Uterus (tissue), 4 donors: Measurements from ENCODE around the gene PTPRC. TPM values are rescaled to one million over a fixed set of nuclear protein-coding genes. Genes with fewer than 3 reads are reported as not detected.

ENCODE experiments used
- DNase-seq, 2 donors: peaks; one replicate each; pipeline ENCODE4 v3.0.0-alpha.2; 2019 to 2020
- H3K27ac ChIP-seq, 2 donors: fragments of 200-600 bp; sonication (generic); 1 replicate in 1 of 2; 2 replicates in 1 of 2; pipeline ENCODE4 v1.5.1; 2016 to 2018
- H3K27me3 ChIP-seq, 2 donors: fragments of 200-600 bp; sonication (generic); one replicate each; pipeline ENCODE4 v1.5.1; 2018 to 2019; ENCODE audit warnings: control low read depth in 1 of 2
- H3K36me3 ChIP-seq, 2 donors: fragments of 200-600 bp; sonication (generic); one replicate each; pipeline ENCODE4 v1.5.1; 2019; ENCODE audit warnings: control low read depth in 1 of 2
- H3K4me1 ChIP-seq, 2 donors: fragments of 200-600 bp; sonication (generic); one replicate each; pipeline ENCODE4 v1.5.1; 2018 to 2019; ENCODE audit warnings: control low read depth in 1 of 2
- H3K4me3 ChIP-seq, 2 donors: fragments of 200-600 bp; sonication (generic); 1 replicate in 1 of 2; 2 replicates in 1 of 2; pipeline ENCODE4 v1.5.1; 2018 to 2019; ENCODE audit warnings: mild to moderate bottlenecking in 1 of 2
- H3K9me3 ChIP-seq, 2 donors: fragments of 200-600 bp; sonication (generic); one replicate each; pipeline ENCODE4 v1.5.1; 2019; ENCODE audit warnings: control low read depth in 1 of 2
- CTCF ChIP-seq, 4 experiments: fragments of 200-600 bp in 2 of 4; fragments of 450-650 bp in 2 of 4; sonication (generic) in 2 of 4; IDR thresholded peaks; one replicate each; pipeline ENCODE4 v1.5.1; 2016 to 2019; ENCODE audit warnings: antibody characterized with exemption in 4 of 4, mild to moderate bottlenecking in 2 of 4, moderate library complexity in 1 of 4
- POLR2A ChIP-seq, 2 donors: fragments of 450-650 bp; IDR thresholded peaks; one replicate each; pipeline ENCODE4 v1.6.1; 2016; ENCODE audit warnings: antibody characterized with exemption in 2 of 2, mild to moderate bottlenecking in 1 of 2, moderate library complexity in 1 of 2
- intact Hi-C: fragments of 100-400 bp; cut with DNase I; formaldehyde crosslinking; loops from one replicate; pipeline ENCODE4 v1.15.1; 2023; ENCODE audit warnings: low total_unique reads
- total RNA-seq, 4 donors: library from RNA; depleted of rRNA in 3 of 4; stranded (reverse); fragments of >200 nt in 3 of 4; gene quantifications; one replicate each; pipeline versions ENCODE4 v1.1.0 to v1.2.4, GENCODE V29; 2014 to 2023
- donor health status: DM: yes; HTN: yes; CAD: no.

PTPRC gene
- total RNA-seq, 4 donors from 2014 or later: 12.7 to 28.7 (median 16.3) TPM

GRCh38 chr1:198632007-198632406 is 6.8 kb upstream of the PTPRC start:
- Histone ChIP-seq H3K27me3 (no peaks in the 10 kb centered on the region), H3K9me3 (no peaks in the 10 kb centered on the region), H3K4me1 (no peaks in the 10 kb centered on the region), H3K27ac (no peak overlapping the region), H3K36me3 (no peaks in the 10 kb centered on the region), H3K4me3 (no peak overlapping the region)
- no peak for TF ChIP-seq CTCF (IDR thresholded peaks at IDR 0.05)
- intact Hi-C loops: no loop called here
- DNase-seq: no peak

- H3K27ac ChIP-seq: no peak overlapping the region
- H3K4me3 ChIP-seq: no peak overlapping the region
- no peaks in the 10 kb centered on the region for H3K36me3 ChIP-seq
- H3K4me1 ChIP-seq: no peaks in the 10 kb centered on the region
- intact Hi-C loops: no loop called here
- TF ChIP-seq CTCF (IDR thresholded peaks at IDR 0.05) (no peak), POLR2A (IDR thresholded peaks at IDR 0.05) (no peak)
- DNase-seq: no peak
- H3K27me3 ChIP-seq: no peaks in the 10 kb centered on the region
- H3K9me3 ChIP-seq: no peaks in the 10 kb centered on the region
Measured at GRCh38 chr1:198633675-198634121, 5.1 kb upstream of the PTPRC start.

- Histone ChIP-seq H3K4me3 (no peak overlapping the region), H3K27ac (no peak overlapping the region), H3K9me3 (no peaks in the 10 kb centered on the region), H3K27me3 (no peaks in the 10 kb centered on the region), H3K4me1 (no peaks in the 10 kb centered on the region), H3K36me3 (no peaks in the 10 kb centered on the region)
- intact Hi-C loops: no loop called here
- no peak for DNase-seq
- TF ChIP-seq POLR2A (IDR thresholded peaks at IDR 0.05): no peak
- TF ChIP-seq CTCF (IDR thresholded peaks at IDR 0.05): no peak
Measured at GRCh38 chr1:198635964-198636363, 2.9 kb upstream of the PTPRC start.

- no peaks in the 10 kb centered on the region for H3K27me3 ChIP-seq
- intact Hi-C loops: no loop called here
Measured at GRCh38 chr1:198636391-198636790, 2.4 kb upstream of the PTPRC start.

GRCh38 chr1:198637157-198637556 is 1.7 kb upstream of the PTPRC start:
- Histone ChIP-seq H3K9me3 (no peaks in the 10 kb centered on the region), H3K4me3 (no peak overlapping the region), H3K27me3 (no peaks in the 10 kb centered on the region), H3K27ac (no peak overlapping the region), H3K4me1 (no peaks in the 10 kb centered on the region), H3K36me3 (no peaks in the 10 kb centered on the region)
- TF ChIP-seq POLR2A (IDR thresholded peaks at IDR 0.05) (no peak), CTCF (IDR thresholded peaks at IDR 0.05) (no peak)
- intact Hi-C loops: no loop called here
- no peak for DNase-seq

More at GRCh38 chr1:198636391-198636790, 2.4 kb upstream of the PTPRC start:
- Histone ChIP-seq H3K4me1 (no peaks in the 10 kb centered on the region), H3K36me3 (no peaks in the 10 kb centered on the region), H3K27ac (no peak overlapping the region), H3K9me3 (no peaks in the 10 kb centered on the region), H3K4me3 (no peak overlapping the region)
- DNase-seq: no peak
- TF ChIP-seq POLR2A (IDR thresholded peaks at IDR 0.05): no peak
- TF ChIP-seq CTCF (IDR thresholded peaks at IDR 0.05): no peak
